Keratinocyte (primary cell): ENCODE measurements around the gene EIF4ENIF1. TPM values are rescaled to one million over a fixed set of nuclear protein-coding genes. Genes with fewer than 3 reads are reported as not detected.
"Not testable (repeated sequence)": the region's sequence is repeated elsewhere in the genome, so short reads cannot be mapped to it uniquely, and the experiment has no call there.

Experiments used
- DNase-seq: peaks from one replicate; pipeline ENCODE4 v3.0.0-alpha.2; 2011; ENCODE audit warnings: low read depth, missing footprints, low spot score
- FAIRE-seq: peaks from 2 replicates; lab custom pipeline; 2011; peaks lifted over from hg19 to GRCh38; lab: Jason Lieb, UNC
- H2AFZ ChIP-seq: 2 replicates; pipeline ENCODE4 v1.6.0; 2012; ENCODE audit warnings: low read length, control low read depth, inconsistent platforms; ENCODE audit not compliant: control insufficient read depth
- H3K27ac ChIP-seq: 2 replicates; pipeline ENCODE4 v1.5.1; 2011; ENCODE audit warnings: low read length; ENCODE audit not compliant: control insufficient read depth, insufficient read depth
- H3K27me3 ChIP-seq: 3 replicates; pipeline ENCODE4 v1.6.0; 2011; ENCODE audit warnings: low read length; ENCODE audit not compliant: control insufficient read depth, insufficient read depth; ENCODE audit errors: extremely low read depth
- H3K36me3 ChIP-seq, 2 experiments: 2 replicates in 1 of 2; 3 replicates in 1 of 2; pipeline ENCODE4 v1.5.1; 2011; ENCODE audit warnings: low read length in 2 of 2, mild to moderate bottlenecking in 1 of 2; ENCODE audit not compliant: control insufficient read depth in 2 of 2, insufficient read depth in 2 of 2; ENCODE audit errors: extremely low read depth in 1 of 2
- H3K4me1 ChIP-seq: 3 replicates; pipeline ENCODE4 v1.5.1; 2011; ENCODE audit warnings: low read length; ENCODE audit not compliant: control insufficient read depth, insufficient read depth; ENCODE audit errors: extremely low read depth
- H3K4me2 ChIP-seq: 3 replicates; pipeline ENCODE4 v1.6.0; 2011; ENCODE audit warnings: low read depth, low read length; ENCODE audit not compliant: control insufficient read depth, insufficient read depth; ENCODE audit errors: extremely low read depth
- H3K4me3 ChIP-seq, 3 experiments: fragments of 200-600 bp in 1 of 3; sonication (generic) in 1 of 3; 2 replicates in 2 of 3; 3 replicates in 1 of 3; pipeline ENCODE4 v1.5.1; 2011 to 2016; ENCODE audit warnings: low read length in 3 of 3, mild to moderate bottlenecking in 3 of 3, control low read depth in 2 of 3, inconsistent platforms in 1 of 3, low read depth in 1 of 3, mixed read lengths in 1 of 3, mixed run types in 1 of 3, moderate library complexity in 1 of 3; ENCODE audit not compliant: control insufficient read depth in 2 of 3, insufficient read depth in 2 of 3; ENCODE audit errors: extremely low read depth in 1 of 3
- H3K79me2 ChIP-seq: 2 replicates; pipeline ENCODE4 v1.6.0; 2012; ENCODE audit warnings: low read length; ENCODE audit not compliant: control insufficient read depth, insufficient read depth
- H3K9ac ChIP-seq: 3 replicates; pipeline ENCODE4 v1.6.0; 2011; ENCODE audit warnings: low read length; ENCODE audit not compliant: control insufficient read depth, insufficient read depth; ENCODE audit errors: extremely low read depth
- H3K9me1 ChIP-seq: 3 replicates; pipeline ENCODE4 v1.6.0; 2011; ENCODE audit warnings: low read length; ENCODE audit not compliant: control insufficient read depth, insufficient read depth; ENCODE audit errors: extremely low read depth
- H3K9me3 ChIP-seq: 2 replicates; pipeline ENCODE4 v1.5.1; 2012; ENCODE audit warnings: low read depth, low read length; ENCODE audit not compliant: control insufficient read depth
- H4K20me1 ChIP-seq: 3 replicates; pipeline ENCODE4 v1.6.0; 2011; ENCODE audit warnings: low read length; ENCODE audit not compliant: control insufficient read depth, insufficient read depth; ENCODE audit errors: extremely low read depth
- EZH2 ChIP-seq: IDR thresholded peaks from one replicate; pipeline ENCODE4 v1.6.1; 2012; ENCODE audit warnings: inconsistent platforms, mild to moderate bottlenecking, low read length, moderate library complexity
- dilution Hi-C: fragments of 300-500 bp; cut with MboI; formaldehyde crosslinking; loops from one replicate; pipeline ENCODE4 v1.7.0; 2020; ENCODE audit warnings: low sequenced_read_pairs; ENCODE audit not compliant: extremely low pct_ligation_motif_present
- polyA plus RNA-seq, 5 experiments: library from polyadenylated mRNA; depleted of rRNA in 3 of 5; stranded (reverse) in 3 of 5; stranded (forward) in 1 of 5; unstranded in 1 of 5; fragments of >200 nt; gene quantifications; 1 replicate in 1 of 5; 2 replicates in 3 of 5; 3 replicates in 1 of 5; pipeline versions ENCODE4 v1.2.1 to v1.2.3, GENCODE V29; 2011 to 2012; ENCODE audit warnings: missing spikeins in 2 of 5, low read depth in 1 of 5, low replicate concordance in 1 of 5
- TF ChIP-seq, protein P1 (sequence below), 3 experiments: IDR thresholded peaks in 1 of 3; conservative IDR thresholded peaks in 1 of 3; optimal IDR thresholded peaks in 1 of 3; 2 replicates in 2 of 3; 3 replicates in 1 of 3; pipeline versions ENCODE3 to v1.5.1; 2011; ENCODE audit warnings: low read length in 3 of 3, mild to moderate bottlenecking in 3 of 3, moderate library complexity in 2 of 3, control low read depth in 1 of 3, inconsistent platforms in 1 of 3; ENCODE audit not compliant: insufficient read depth in 2 of 3; ENCODE audit errors: extremely low read depth in 1 of 3

Gene EIF4ENIF1
- polyA plus RNA-seq, 1 donor (not counting 4 experiments of a cell fraction or from before 2014, with no cell fraction given) = 14.4 TPM

DNA sequence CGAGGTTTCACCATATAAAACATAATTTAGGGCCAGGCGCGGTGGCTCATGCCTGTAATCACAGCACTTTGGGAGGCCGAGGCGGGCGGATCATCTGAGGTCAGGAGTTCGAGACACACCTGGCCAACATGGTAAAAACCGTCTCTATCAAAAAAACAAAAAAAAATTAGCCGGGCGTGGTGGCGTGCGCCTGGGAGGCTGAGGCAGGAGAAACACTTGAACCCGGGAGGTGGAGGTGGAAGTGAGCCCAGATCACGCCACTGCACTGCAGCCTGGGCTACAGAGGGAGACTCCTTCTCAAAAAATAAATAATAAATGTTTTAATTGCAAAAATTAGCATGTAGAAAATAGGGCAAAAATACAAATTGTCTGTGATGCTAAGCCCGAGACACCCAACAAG is 5.7 kb upstream of the EIF4ENIF1 start:
- Histone ChIP-seq H2AFZ (peak overlapping the region; percentile 10), H4K20me1 (no peaks in the 10 kb centered on the region), H3K27ac (peak overlapping the region; percentile 71), H3K27me3 (no peaks in the 10 kb centered on the region), H3K4me3 (peak overlapping the region in 2 of 3 experiments; percentile 77 to 86), H3K79me2 (peaks cover 14% of the 10 kb centered on the region), H3K9me3 (no peaks in the 10 kb centered on the region), H3K4me1 (peaks cover 23% of the 10 kb centered on the region), H3K9me1 (no peaks in the 10 kb centered on the region), H3K9ac (peak overlapping the region; percentile 85), H3K4me2 (peak overlapping the region; percentile 94), H3K36me3 (no peaks in the 10 kb centered on the region)
- DNase-seq = no peak
- dilution Hi-C loops = no loop called here
- FAIRE-seq = no peak
- TF ChIP-seq, protein P1, sequence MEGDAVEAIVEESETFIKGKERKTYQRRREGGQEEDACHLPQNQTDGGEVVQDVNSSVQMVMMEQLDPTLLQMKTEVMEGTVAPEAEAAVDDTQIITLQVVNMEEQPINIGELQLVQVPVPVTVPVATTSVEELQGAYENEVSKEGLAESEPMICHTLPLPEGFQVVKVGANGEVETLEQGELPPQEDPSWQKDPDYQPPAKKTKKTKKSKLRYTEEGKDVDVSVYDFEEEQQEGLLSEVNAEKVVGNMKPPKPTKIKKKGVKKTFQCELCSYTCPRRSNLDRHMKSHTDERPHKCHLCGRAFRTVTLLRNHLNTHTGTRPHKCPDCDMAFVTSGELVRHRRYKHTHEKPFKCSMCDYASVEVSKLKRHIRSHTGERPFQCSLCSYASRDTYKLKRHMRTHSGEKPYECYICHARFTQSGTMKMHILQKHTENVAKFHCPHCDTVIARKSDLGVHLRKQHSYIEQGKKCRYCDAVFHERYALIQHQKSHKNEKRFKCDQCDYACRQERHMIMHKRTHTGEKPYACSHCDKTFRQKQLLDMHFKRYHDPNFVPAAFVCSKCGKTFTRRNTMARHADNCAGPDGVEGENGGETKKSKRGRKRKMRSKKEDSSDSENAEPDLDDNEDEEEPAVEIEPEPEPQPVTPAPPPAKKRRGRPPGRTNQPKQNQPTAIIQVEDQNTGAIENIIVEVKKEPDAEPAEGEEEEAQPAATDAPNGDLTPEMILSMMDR (optimal IDR thresholded peaks at IDR 0.05 in 1 of 3, IDR thresholded peaks at IDR 0.05 in 1 of 3, conservative IDR thresholded peaks at IDR 0.05 in 1 of 3; ENCODE audit: extremely low read depth in 1 of 3, insufficient read depth in 2 of 3, low read length in 3 of 3) = no peak
- no peak for TF ChIP-seq EZH2

DNA sequence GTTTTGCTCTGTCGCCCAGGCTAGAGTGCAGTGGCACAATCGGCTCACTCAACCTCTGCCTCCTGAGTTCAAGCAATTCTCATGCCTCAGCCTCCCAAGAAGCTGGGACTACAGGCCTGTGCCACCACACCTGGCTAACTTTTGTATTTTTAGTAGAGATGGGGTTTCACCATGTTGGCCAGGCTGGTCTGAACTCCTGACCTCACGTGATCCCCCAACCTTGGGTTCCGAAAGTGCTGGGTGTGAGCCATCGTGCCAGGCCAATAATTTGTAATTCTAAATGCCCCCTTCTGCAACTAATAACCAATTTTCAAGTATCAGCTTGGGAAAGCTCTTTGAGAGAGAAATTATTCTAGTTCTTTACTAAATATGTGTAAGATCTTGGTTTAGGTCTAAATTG is 3.7 kb upstream of the EIF4ENIF1 start:
- DNase-seq, H4K20me1 ChIP-seq, H3K9me3 ChIP-seq, FAIRE-seq, dilution Hi-C loops, H3K27ac ChIP-seq, H3K27me3 ChIP-seq, H3K9ac ChIP-seq, H2AFZ ChIP-seq, H3K4me3 ChIP-seq, H3K36me3 ChIP-seq, H3K9me1 ChIP-seq, H3K4me2 ChIP-seq: not testable (repeated sequence)
- Histone ChIP-seq H3K4me1 (peaks cover 29% of the 10 kb centered on the region), H3K79me2 (peaks cover 28% of the 10 kb centered on the region)

DNA sequence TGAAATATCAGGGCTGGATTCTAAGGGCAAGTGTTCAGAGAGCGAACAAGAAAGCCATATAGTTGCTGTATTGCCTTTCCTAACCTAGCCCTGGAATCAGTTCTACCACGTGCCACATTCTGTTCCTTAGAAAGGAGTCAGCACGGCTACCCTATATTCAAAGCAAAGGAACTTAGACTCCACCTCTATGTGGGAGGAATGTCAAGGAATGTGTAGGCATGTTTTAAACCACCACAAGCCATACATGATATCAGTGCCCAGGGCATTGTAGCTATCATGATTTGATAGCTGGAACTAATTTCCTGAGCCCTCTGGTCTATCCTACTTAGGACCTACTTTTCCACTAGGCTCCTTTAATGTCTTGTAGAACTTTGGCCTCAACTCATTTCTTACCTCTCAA is 2.5 kb upstream of the EIF4ENIF1 start:
- H3K4me1 ChIP-seq = peaks cover 33% of the 10 kb centered on the region
- no peak overlapping the region for H3K9ac ChIP-seq
- FAIRE-seq = peak; percentile 9
- no peaks in the 10 kb centered on the region for H4K20me1 ChIP-seq
- H3K36me3 ChIP-seq = peaks cover 1 to 9% of the 10 kb centered on the region in 2 experiments
- peak overlapping the region; percentile 9 for H2AFZ ChIP-seq
- no peak overlapping the region for H3K4me2 ChIP-seq
- peaks cover 34% of the 10 kb centered on the region for H3K79me2 ChIP-seq
- H3K27me3 ChIP-seq = no peaks in the 10 kb centered on the region
- TF ChIP-seq, protein P1 (optimal IDR thresholded peaks at IDR 0.05 in 1 of 3, IDR thresholded peaks at IDR 0.05 in 1 of 3, conservative IDR thresholded peaks at IDR 0.05 in 1 of 3; ENCODE audit: extremely low read depth in 1 of 3, insufficient read depth in 2 of 3, low read length in 3 of 3) = no peak
- no peak for TF ChIP-seq EZH2
- dilution Hi-C loops = no loop called here
- no peak overlapping the region for H3K4me3 ChIP-seq
- no peaks in the 10 kb centered on the region for H3K9me3 ChIP-seq
- H3K27ac ChIP-seq = peak overlapping the region; percentile 14
- H3K9me1 ChIP-seq = no peaks in the 10 kb centered on the region
- DNase-seq = no peak
